ENCODE data around the gene ASIP.
"Not testable (repeated sequence)": the region's sequence is repeated elsewhere in the genome, so short reads cannot be mapped to it uniquely, and the experiment has no call there.

Gene ASIP

DNA sequence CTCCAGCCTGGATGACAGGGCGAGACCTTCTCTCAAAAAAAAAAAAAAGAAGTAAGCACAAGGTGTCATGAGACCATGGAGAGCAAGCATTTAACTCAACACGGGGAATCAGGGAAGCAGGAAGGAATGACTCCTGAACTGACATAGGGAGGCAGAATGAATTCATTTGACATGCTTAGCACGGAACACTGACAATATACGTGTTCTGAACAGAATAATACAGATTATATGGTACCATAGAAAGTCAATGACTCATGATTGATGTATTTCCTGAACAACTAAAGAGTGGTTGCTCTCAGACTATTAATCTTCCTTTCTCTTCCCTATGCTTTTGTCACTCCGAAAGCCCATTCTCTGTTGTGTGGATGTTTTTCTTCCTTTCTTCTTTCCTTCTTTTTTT lies 20.7 kb upstream of the ASIP start:
- H3K4me3 ChIP-seq (ENCODE audit: low read length): no peak overlapping the region

DNA sequence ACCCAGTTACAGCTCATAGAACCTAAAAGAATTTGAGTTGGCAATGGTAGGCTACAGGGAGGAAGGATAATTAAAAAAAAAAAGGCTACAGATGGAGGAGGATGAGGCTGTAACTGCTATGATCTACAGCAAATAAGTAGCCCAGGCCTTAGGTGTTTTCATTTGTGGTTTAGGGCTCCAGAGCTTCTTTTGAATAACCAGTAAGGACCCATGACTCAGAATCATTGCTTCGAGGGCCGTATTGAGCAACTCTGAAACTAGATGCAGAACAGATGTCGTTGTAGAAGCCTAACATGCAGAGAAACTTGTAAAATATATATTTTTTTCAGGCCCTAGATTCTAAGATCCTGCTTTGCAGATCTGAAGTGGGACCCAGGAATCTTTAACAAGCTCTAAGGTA lies 19.0 kb upstream of the ASIP start:
- Histone ChIP-seq H3K36me3 (ENCODE audit: control insufficient read depth, insufficient read depth, low read length) (no peaks in the 10 kb centered on the region), H3K9me3 (ENCODE audit: control insufficient read depth, low read length) (no peaks in the 10 kb centered on the region), H3K4me1 (ENCODE audit: control insufficient read depth, insufficient read depth, low read length) (no peaks in the 10 kb centered on the region), H3K9ac (ENCODE audit: low read length) (no peak overlapping the region), H3K4me3 (ENCODE audit: low read length) (no peak overlapping the region), H3K27me3 (ENCODE audit: control insufficient read depth, insufficient read depth, low read length) (no peaks in the 10 kb centered on the region)

More for the DNA sequence above, 20.7 kb upstream of the ASIP start:
- no peak overlapping the region for H3K9ac ChIP-seq (ENCODE audit: low read length)
- H3K36me3 ChIP-seq (ENCODE audit: control insufficient read depth, insufficient read depth, low read length): no peaks in the 10 kb centered on the region
- H3K9me3 ChIP-seq (ENCODE audit: control insufficient read depth, low read length): no peaks in the 10 kb centered on the region
- peaks cover 4% of the 10 kb centered on the region for H3K4me1 ChIP-seq (ENCODE audit: control insufficient read depth, insufficient read depth, low read length)
- no peaks in the 10 kb centered on the region for H3K27me3 ChIP-seq (ENCODE audit: control insufficient read depth, insufficient read depth, low read length)

DNA sequence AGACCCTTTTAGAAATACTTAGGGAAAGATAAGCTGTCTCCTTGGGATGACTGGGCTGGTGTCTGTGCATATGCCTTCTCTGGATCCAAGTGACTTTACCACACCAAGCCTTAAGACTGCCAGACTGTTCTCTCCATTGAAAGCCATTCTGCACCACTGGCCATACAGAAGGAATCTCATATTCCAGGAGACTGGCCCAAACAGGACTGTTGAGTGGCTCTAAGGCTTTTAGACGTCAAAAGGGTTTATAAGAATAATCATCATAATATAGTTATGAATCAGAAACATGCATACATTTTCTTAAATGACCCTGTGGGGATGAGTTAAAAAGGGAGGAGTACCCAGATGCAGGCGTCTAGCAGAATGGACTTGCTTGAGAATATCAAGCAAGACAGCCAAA lies 17.0 kb upstream of the ASIP start:
- not testable (repeated sequence) for H3K4me1 ChIP-seq (ENCODE audit: control insufficient read depth, insufficient read depth, low read length); H3K36me3 ChIP-seq (ENCODE audit: control insufficient read depth, insufficient read depth, low read length); H3K4me3 ChIP-seq (ENCODE audit: low read length)

DNA sequence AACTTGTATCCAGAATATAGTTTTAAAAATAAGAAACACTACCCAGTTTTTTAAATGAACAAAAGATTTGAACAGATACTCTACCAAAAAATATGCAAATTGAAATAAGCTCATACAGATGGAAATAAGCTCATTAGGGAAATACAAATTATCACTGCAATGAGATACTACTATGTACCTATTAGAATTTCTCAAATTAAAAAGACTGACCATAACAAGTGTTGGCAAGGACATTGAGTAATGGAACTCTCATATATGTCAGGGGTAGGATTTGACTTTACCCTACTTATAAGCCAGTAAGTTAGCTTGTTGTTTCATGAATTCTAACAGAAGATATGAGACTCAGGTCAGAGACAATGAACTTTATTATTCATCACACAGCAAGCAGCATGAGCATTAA lies 9.6 kb upstream of the ASIP start:
- no peaks in the 10 kb centered on the region for H3K27me3 ChIP-seq (ENCODE audit: control insufficient read depth, insufficient read depth, low read length)
- no peak overlapping the region for H3K4me3 ChIP-seq (ENCODE audit: low read length)
- H3K9me3 ChIP-seq (ENCODE audit: control insufficient read depth, low read length): no peaks in the 10 kb centered on the region
- H3K4me1 ChIP-seq (ENCODE audit: control insufficient read depth, insufficient read depth, low read length): no peaks in the 10 kb centered on the region
- no peaks in the 10 kb centered on the region for H3K36me3 ChIP-seq (ENCODE audit: control insufficient read depth, insufficient read depth, low read length)
- no peak overlapping the region for H3K9ac ChIP-seq (ENCODE audit: low read length)

More for the DNA sequence above, 17.0 kb upstream of the ASIP start:
- H3K9me3 ChIP-seq (ENCODE audit: control insufficient read depth, low read length); H3K27me3 ChIP-seq (ENCODE audit: control insufficient read depth, insufficient read depth, low read length); H3K9ac ChIP-seq (ENCODE audit: low read length): not testable (repeated sequence)

DNA sequence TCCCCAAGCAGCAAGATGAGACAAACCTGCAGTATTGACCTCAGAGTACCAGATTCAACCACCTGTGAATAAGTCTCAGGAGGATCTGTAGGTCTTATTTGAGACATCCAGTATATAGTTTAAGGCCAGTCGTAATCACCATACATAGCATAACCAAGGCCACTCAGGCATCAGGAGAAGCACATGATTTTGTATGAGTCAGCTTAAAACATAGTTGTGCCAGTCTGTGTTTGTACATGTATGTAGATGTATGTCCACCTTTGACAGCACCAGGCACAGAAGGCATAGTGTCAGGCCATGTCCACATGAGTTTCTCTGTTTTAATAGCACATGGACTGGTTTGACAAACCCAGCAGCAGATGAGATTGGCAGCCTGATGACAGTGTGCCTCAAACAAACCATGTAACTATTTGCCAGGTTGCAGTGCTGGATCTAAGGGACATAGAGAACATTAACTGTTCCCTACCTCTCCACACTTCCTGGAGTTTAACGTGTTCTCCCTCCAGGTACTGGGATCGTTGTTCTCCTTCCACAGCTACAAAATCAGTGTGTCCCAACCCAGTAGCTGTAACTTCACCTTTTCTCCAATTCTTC lies 8.6 kb upstream of the ASIP start:
- Histone ChIP-seq H3K4me3 (ENCODE audit: low read length) (no peak overlapping the region), H3K36me3 (ENCODE audit: control insufficient read depth, insufficient read depth, low read length) (no peaks in the 10 kb centered on the region), H3K4me1 (ENCODE audit: control insufficient read depth, insufficient read depth, low read length) (no peaks in the 10 kb centered on the region), H3K27me3 (ENCODE audit: control insufficient read depth, insufficient read depth, low read length) (no peaks in the 10 kb centered on the region), H3K9ac (ENCODE audit: low read length) (no peak overlapping the region), H3K9me3 (ENCODE audit: control insufficient read depth, low read length) (no peaks in the 10 kb centered on the region)

DNA sequence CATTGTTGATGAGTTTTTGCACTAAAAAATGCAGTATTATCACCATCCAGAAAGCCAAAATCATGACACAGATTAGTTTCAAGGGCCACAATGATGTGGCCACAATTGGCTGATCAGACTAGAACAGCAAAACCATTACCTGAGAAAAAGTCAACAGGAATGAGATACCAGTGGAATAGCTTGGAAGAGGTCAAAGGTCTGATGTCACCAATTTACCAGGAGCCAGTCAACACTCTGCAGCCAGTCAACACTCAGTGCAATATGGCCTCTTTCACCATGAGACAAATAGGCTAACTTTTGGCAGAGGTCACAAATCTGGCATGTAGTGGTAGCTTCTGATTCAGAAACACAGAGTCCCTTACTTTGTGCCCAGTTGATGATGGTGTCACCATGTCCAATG lies 7.5 kb upstream of the ASIP start:
- Histone ChIP-seq H3K4me3 (ENCODE audit: low read length) (no peak overlapping the region), H3K4me1 (ENCODE audit: control insufficient read depth, insufficient read depth, low read length) (no peaks in the 10 kb centered on the region), H3K27me3 (ENCODE audit: control insufficient read depth, insufficient read depth, low read length) (no peaks in the 10 kb centered on the region), H3K9ac (ENCODE audit: low read length) (no peak overlapping the region), H3K9me3 (ENCODE audit: control insufficient read depth, low read length) (no peaks in the 10 kb centered on the region), H3K36me3 (ENCODE audit: control insufficient read depth, insufficient read depth, low read length) (no peaks in the 10 kb centered on the region)

DNA sequence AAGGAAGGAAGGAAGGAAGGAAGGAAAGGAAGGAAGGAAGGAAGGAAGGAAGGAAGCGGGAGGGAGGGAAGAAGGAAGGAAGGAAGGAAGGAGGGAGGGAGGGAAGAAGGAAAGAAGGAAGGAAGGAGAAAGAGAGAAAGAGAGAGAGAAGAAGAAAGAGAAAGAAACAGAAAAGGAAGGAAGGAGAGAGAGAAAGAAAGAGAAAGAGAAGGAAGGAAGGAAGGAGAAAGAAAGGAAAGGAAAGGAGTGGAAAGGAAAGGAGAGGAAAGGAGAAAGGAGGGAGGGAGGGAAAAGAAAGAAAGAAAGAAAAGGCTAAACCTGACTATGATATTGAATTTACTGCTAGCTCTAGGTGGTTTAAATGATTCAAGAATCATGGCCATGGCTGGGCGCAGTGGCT lies 5.3 kb upstream of the ASIP start:
- H3K36me3 ChIP-seq (ENCODE audit: control insufficient read depth, insufficient read depth, low read length): no peaks in the 10 kb centered on the region

DNA sequence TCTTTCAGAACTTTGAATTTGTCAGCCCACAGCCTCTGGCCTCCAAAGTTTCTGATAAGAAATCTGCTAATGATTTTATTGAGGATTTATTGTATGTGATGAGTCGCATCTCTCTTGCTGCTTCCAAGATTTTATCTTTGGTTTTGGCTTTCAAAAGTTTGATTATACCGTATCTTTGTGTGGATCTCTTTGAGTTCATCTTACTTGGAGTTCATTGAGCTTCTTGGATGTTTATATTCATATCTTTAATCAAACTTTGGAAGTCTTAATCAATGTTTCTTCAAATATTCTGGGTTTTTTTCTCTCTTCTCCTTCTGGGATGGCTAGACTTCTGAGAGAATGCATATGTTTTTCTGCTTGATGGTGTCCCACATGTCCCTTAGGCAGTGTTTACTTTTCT lies 3.3 kb upstream of the ASIP start:
- no peak overlapping the region for H3K9ac ChIP-seq (ENCODE audit: low read length)
- H3K36me3 ChIP-seq (ENCODE audit: control insufficient read depth, insufficient read depth, low read length): no peaks in the 10 kb centered on the region
- H3K27me3 ChIP-seq (ENCODE audit: control insufficient read depth, insufficient read depth, low read length): no peaks in the 10 kb centered on the region
- no peaks in the 10 kb centered on the region for H3K4me1 ChIP-seq (ENCODE audit: control insufficient read depth, insufficient read depth, low read length)
- no peaks in the 10 kb centered on the region for H3K9me3 ChIP-seq (ENCODE audit: control insufficient read depth, low read length)
- no peak overlapping the region for H3K4me3 ChIP-seq (ENCODE audit: low read length)

More for the DNA sequence above, 5.3 kb upstream of the ASIP start:
- H3K9ac ChIP-seq (ENCODE audit: low read length): no peak overlapping the region
- no peak overlapping the region for H3K4me3 ChIP-seq (ENCODE audit: low read length)
- no peaks in the 10 kb centered on the region for H3K9me3 ChIP-seq (ENCODE audit: control insufficient read depth, low read length)
- no peaks in the 10 kb centered on the region for H3K27me3 ChIP-seq (ENCODE audit: control insufficient read depth, insufficient read depth, low read length)
- H3K4me1 ChIP-seq (ENCODE audit: control insufficient read depth, insufficient read depth, low read length): no peaks in the 10 kb centered on the region

DNA sequence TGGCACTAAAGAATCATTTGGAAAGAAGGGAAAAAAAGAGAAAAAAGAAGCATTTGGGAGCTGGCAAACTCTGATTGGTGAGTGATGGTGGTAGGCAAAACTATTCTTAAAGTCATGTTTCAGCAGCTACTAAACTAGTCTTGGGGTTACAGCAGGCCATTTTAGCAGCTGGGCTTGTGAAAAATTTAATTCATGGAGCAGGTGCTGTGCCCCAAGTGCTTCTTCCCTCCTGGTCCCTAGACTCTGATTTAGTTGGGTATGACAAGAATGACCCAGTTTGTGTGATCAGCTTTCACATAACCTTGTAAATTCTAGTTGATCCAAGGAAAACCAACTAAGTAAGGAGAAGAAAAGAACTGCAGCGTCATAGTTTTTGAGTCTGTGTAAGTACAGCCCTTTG lies 1.1 kb upstream of the ASIP start:
- H3K27me3 ChIP-seq (ENCODE audit: control insufficient read depth, insufficient read depth, low read length): no peaks in the 10 kb centered on the region
- H3K9ac ChIP-seq (ENCODE audit: low read length): no peak overlapping the region
- H3K36me3 ChIP-seq (ENCODE audit: control insufficient read depth, insufficient read depth, low read length): no peaks in the 10 kb centered on the region
- H3K4me1 ChIP-seq (ENCODE audit: control insufficient read depth, insufficient read depth, low read length): no peaks in the 10 kb centered on the region
- no peaks in the 10 kb centered on the region for H3K9me3 ChIP-seq (ENCODE audit: control insufficient read depth, low read length)
- no peak overlapping the region for H3K4me3 ChIP-seq (ENCODE audit: low read length)

DNA sequence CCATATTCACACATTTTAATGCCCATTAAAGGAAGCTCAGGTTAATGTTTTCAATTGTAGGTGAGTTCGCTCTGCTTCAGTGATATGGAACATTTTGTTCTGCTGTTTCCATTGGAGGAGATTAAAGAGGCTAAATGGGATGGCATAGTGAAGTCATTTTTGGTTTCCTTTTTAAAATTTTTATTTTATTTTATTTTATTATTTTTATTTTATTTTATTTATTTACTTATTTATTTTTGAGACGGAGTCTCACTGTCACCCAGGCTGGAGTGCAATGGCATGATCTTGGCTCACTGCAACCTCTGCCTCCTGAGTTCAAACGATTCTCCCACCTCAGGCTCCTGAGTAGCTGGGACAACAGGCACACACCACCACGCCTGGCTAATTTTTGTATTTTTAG lies 792 bp downstream of the ASIP start:
- H3K36me3 ChIP-seq (ENCODE audit: control insufficient read depth, insufficient read depth, low read length); H3K9ac ChIP-seq (ENCODE audit: low read length); H3K27me3 ChIP-seq (ENCODE audit: control insufficient read depth, insufficient read depth, low read length); H3K4me1 ChIP-seq (ENCODE audit: control insufficient read depth, insufficient read depth, low read length); H3K4me3 ChIP-seq (ENCODE audit: low read length); H3K9me3 ChIP-seq (ENCODE audit: control insufficient read depth, low read length): not testable (repeated sequence)

DNA sequence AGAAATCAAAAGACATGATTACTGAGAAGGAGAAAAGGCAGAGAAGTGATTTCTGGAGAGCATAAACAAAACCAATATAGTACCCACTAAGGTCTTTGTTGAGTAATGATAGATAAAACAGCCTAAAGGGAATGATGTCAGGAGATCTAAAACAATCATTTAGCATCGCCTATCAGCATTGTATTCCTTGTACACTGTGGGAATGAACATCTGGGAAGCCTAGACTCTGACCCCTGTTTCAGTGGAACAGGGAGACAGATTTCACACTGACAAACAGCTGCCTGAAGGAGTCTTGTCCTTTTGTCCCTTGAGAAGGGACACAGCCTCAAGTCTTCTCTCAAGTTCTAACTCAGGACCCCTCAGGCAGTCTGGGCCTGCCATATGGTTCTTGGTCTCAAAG lies 1.7 kb downstream of the ASIP start:
- H3K9ac ChIP-seq (ENCODE audit: low read length): no peak overlapping the region
- no peaks in the 10 kb centered on the region for H3K36me3 ChIP-seq (ENCODE audit: control insufficient read depth, insufficient read depth, low read length)
- H3K4me1 ChIP-seq (ENCODE audit: control insufficient read depth, insufficient read depth, low read length): no peaks in the 10 kb centered on the region
- H3K9me3 ChIP-seq (ENCODE audit: control insufficient read depth, low read length): no peaks in the 10 kb centered on the region
- no peak overlapping the region for H3K4me3 ChIP-seq (ENCODE audit: low read length)
- no peaks in the 10 kb centered on the region for H3K27me3 ChIP-seq (ENCODE audit: control insufficient read depth, insufficient read depth, low read length)

DNA sequence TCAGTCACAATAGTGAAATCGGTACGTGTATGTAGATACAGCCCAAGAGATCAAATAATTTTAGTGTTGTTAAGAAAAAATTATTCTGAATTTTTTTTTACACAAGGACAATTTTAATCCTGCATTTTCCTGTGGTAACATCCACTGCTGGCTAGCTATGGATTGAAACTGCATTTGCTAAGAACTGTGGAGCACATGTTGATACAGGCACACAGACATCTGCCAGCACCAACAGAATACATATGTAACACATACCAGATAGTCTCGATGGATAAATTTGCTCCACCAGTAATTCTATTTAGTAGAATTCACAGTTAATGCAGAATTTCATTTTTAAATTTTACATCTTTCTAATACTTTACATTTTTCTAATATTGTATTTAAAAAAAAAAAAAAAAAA lies 2.2 kb downstream of the ASIP start:
- Histone ChIP-seq H3K9ac (ENCODE audit: low read length) (no peak overlapping the region), H3K9me3 (ENCODE audit: control insufficient read depth, low read length) (no peaks in the 10 kb centered on the region), H3K4me3 (ENCODE audit: low read length) (no peak overlapping the region), H3K27me3 (ENCODE audit: control insufficient read depth, insufficient read depth, low read length) (no peaks in the 10 kb centered on the region), H3K4me1 (ENCODE audit: control insufficient read depth, insufficient read depth, low read length) (no peaks in the 10 kb centered on the region), H3K36me3 (ENCODE audit: control insufficient read depth, insufficient read depth, low read length) (no peaks in the 10 kb centered on the region)

DNA sequence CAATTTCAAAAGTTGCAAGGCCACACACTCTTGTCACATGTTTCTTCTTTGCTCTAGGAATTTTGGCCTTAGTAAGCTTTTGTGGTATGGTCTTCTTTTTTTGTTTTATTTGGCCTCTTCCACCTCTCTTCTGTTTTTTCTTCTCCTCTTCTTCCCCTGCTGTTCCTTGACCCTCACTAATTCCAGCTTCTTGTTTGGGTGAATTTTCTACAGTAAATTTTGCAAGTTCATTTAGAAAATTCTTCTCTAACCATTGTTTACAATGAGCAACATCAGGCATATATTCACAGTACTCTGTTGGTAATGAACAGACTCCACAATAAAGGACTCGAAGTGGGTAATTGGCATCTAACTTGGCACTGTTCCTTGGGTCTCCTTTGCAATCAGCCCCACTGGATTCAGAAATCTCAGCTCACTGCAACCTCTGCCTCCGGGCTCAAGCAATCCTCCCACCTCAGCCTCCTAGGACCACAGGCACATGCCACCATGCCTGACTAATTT lies 5.0 kb downstream of the ASIP start:
- no peaks in the 10 kb centered on the region for H3K9me3 ChIP-seq (ENCODE audit: control insufficient read depth, low read length)
- no peaks in the 10 kb centered on the region for H3K27me3 ChIP-seq (ENCODE audit: control insufficient read depth, insufficient read depth, low read length)
- no peaks in the 10 kb centered on the region for H3K36me3 ChIP-seq (ENCODE audit: control insufficient read depth, insufficient read depth, low read length)
- H3K4me1 ChIP-seq (ENCODE audit: control insufficient read depth, insufficient read depth, low read length): no peaks in the 10 kb centered on the region
- no peak overlapping the region for H3K4me3 ChIP-seq (ENCODE audit: low read length)
- no peak overlapping the region for H3K9ac ChIP-seq (ENCODE audit: low read length)

Measured in mucosa of stomach (tissue), 1 donor.